GM18519 (cell line): ENCODE measurements around the gene PARD6A.
A peak's percentile ranks its signal among the peaks of the same experiment; 100 is the strongest.

Experiments used
- ATAC-seq: cut with Tn5 transposase; IDR thresholded peaks from one replicate; pipeline ENCODE4 v1.9.1; 2021; ENCODE audit warnings: mild to moderate bottlenecking, moderate library complexity; ENCODE audit not compliant: unreplicated experiment, low FRiP score

Gene PARD6A

DNA sequence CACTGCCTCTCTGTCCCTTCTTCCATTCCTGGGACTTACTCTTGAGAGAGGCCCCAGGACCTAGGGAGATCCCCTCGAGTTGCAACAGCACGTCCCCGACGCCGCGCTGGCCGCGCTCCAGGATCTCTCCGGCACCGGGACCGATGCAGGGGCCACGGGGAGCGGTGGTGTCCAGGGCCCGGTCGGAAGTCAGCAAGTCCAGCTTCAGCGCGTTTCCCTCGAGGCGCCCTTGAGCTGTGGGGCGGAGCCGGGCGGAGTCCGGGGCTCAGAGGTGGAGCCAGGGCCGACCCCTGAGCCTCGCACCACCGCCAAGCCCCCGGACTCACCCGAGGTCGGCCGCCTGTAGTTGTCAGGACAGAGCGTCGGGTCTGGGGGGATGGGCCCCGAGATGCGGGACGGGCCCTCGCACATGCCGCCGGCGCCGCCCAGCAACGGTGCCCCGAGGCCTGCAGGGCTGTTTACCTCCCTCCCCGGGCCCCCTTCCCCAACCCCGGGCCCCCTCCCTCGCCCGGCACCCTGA is 5.3 kb downstream of the PARD6A start:
- ATAC-seq: no peak

DNA sequence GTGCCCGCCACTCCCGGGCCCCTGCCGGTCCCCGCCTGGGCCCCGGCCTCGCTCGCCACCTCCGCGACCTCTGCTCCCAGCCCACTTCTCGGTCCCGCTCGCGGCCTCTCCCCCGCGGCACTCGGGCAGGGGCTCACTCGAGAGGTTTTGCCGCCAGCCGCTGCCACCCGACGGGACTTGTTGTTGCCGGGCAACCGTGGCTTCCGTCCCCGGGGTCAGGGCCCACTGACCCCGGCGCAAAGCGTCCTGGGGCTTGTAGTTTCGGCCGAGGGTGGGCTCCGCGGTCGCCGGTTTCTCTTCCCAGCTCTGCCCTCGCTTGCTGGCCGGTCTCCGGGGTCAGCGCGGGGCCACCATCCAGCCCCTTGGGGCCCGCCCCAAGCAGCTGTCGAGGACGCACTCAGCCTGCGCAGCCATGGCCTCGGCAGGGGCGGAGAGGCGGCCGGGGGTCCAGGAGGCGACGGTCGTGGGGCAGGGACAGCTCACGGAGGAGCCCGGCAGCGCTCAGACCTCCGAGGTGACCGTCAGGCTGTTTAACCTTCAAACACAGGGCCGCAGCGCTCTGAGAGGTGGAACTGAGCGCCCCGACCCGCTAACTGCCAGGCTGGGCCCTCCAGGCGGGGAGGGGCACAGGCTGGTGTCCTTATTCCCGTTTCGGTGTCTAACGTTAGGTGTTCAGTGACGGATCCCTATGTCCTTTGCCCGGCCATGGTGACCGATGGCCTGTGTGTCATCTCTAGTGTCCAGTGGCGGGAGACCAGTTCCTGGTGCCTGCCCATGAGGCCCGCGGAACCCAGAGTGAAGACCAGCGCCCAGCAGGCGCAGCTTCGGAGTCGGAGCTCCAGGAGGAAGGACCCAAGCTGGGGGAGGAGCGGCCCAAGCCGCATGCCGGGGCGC is 6.0 kb downstream of the PARD6A start, which contains the start of the genes C16orf86 and ENKD1:
TSS of gene C16orf86 (plus strand) at position 256 of the 894 bp plus-strand sequence. CDS start at position 413, 157 bp downstream.
TSS of gene ENKD1 (minus strand) at position 192 of the 894 bp plus-strand sequence. CDS start 308 bp downstream, outside the sequence.
- no peak for ATAC-seq

DNA sequence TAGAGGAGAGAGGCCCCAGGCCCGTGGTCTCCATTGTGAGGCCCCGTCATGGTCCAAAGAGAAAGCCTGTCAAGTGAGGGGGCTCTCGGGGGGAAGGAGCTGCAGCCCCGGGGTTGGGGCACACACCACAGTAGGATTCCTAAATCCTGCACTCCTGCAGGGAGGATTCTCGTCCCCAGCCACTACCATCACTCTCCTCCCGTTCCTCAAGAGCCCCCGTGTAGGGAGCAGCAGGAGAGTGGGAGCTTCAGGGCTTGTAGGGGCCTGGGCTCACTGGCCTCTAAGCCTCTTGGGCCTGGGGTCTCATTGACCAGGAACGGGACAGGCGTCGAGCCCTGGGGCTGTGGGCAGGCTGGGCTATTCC is 6.7 kb downstream of the PARD6A start:
- no peak for ATAC-seq

DNA sequence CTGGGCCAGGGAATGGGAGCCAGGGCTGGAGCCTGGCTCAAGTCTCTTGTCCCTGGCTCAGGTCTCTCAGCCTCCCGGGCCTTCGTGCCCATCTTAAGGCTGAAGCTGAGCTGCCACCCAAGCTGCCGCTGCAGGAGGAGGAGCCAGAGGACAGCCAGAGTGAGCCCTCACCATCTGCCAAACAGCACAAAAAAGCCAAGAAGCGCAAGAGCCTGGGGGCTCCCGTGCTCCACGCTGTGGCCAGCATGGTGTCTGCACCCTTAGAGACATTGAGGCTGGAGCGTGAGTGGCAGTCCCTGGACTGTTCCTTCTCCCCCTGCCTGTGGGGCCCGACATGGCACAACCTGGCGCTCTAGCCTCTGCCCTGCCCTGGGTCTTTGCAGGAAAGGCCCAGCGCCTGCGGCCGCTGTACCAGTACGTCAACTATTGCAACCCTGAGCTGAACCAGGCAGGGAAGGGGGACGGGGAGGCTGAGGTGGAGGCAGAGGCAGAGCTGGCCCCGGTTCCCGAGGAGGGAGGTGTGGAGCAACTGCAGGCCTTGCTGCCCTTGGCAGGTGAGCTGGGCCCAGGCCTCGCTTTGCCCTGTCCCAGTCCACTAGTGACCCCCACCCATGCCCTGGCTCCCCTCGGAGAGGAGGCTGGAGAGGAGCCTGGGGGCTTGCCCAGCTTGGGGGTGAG is 7.2 kb downstream of the PARD6A start:
- ATAC-seq: peak; percentile 56

DNA sequence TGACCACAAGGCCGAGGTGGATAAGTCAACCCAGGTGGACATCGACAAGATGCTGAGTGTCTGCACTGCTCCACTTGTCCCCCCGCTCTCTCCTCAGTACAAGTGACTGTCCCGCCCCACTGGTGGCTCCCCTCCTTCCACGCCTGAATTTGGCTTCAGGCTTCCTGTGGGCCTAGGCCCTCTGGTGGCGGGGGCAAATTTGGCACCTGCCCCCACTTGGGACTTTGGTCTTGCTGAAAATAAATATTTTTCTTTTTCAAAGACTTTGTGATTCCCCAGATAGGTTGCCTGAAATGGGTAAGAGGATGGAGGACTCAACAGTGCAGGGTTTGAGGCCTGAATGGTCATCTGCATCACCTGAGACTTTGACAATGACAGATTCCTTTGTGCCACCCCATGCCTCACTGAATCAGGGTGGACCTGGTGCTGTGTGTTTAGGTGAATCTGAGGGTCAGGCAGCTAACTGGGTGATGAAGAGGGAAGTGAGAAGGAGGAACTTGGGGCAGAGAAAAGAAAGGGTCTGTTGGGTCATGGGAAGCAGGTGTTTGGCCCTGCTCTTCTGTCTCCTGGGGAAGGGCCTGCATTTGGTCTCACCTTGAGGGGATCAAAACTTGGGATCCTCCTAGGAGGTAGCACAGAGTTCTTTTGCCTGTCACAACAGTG is 7.9 kb downstream of the PARD6A start:
- no peak for ATAC-seq

DNA sequence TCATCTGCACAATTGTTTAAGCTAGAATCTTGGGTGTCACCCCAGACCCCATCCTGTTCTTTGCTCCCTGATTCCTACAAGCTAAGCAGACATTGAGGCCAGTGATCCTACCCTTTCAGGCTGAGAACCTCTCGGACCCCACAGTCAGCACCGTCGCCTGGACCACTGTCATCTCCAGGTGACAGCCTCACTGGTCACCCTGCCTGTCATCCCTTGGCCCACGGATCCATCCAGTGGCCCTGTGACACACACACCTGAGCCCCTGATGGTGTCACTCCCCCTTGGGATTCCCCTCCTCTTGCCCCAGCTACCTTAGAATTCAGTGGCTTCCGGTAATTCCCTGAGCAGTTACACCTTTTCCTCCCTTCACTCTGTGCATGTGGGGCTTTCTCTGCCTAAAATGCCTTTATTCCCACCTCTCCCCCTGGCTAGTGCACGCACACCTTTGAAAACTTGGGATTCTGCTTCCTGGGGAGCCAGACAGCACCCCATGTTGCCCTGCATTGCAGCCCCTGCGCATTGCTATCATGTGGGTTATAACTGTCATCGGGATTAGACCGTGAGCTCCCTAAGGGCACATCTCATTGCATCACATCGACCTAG is 8.8 kb downstream of the PARD6A start:
- ATAC-seq: no peak

DNA sequence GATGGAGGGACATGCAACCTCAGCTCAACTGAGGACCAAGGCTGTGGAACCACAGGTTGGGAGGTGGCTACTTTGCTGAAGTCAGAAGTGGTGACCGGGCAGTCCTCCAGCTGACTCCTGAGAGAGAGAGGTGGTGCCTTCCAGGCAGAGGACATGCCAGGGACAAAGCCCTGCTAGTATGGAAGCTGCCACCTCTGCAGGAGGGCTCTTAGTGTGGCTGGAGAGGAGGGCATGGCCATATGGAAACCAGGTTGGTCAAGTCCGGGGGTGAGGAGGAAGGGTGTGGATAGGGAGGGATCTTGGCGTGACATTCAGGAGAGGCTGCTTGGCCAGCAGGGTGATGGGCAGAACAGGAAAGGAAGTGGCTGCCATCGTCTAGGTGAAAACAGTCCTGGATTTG is 11.5 kb downstream of the PARD6A start:
- no peak for ATAC-seq

DNA sequence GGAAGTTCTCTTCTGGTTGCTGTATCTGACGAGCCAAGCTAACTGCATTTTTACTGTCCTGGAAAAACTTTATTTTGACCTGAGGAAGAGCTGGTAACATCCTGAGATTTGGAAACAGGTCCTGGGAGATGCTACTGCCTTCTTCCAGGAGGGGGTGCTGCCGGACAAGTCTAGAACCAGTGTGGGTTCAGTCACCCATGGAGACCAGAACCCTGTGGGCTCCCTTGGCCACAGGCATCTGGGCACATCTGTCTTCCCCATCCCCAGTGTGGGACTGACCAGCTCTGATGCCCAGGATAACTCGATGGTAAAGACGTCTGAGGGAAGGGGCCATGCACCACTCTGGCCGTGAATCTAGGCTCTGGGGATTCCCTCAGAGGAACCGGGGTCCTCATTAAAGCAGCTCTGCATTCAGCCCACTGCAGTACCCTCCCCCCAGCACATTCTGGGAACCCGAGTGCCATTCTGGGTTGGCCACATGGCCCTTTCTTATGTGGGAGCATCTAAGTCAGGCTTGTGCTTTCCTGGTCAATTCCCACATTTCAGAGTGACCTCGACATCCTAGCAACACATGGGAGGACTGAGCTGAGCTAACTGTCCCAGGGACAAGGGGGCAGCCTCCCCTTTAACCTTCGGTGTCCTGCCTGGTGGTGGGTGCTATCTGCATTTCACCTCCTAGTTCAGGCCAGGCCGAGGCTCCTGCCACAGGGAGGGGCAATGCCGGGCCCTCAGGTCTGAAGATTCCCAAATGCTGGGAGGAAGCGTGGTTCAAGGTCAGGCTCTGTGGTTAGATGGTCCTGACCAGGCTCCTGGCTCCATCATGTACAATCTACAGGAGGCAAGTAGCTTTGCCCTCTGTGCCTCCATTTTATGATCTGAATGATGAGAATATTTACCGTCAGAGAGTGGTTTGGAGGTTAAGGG is 12.2 kb downstream of the PARD6A start:
- no peak for ATAC-seq

DNA sequence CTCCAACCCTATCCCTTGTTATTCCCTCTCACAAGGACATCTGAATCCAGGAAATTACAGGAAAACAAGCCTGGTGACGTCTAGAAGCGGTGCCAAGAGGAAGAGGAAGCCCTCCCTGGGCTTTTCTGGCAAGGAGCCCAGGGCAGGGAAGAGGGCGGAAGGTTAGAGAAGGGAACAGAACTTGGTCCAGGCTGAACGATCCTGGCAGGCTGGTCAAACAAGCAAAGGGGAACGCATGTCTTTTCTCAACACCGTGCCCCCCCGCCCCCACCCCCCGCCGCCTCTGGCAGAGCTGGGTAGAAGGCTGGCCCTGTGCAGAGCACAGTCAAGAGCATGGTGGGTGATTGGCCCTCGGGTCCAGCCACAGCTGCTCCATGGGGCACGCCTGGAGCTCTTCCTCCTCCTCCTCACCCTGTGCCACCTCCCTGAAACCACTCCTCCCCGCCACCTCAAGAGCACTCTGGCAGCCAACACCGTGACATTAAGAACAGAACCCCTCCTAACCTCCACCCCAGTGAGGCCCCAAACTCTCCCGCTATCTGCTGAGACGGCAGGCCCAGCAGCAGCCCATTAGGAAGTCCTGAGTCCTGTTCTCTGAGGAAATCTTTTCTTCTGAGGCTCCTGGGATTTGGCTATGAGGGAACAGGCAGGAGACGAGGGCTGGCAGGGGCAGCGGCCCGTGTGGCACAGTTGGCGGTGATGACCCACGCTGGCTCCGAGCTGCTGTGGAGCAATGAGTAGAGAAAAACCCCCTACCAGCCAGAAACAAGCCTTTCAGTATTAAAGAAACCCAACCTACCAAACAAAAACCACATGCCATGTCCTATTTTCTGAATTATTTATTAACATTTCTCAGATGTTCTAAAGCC is 13.2 kb downstream of the PARD6A start:
- no peak for ATAC-seq

DNA sequence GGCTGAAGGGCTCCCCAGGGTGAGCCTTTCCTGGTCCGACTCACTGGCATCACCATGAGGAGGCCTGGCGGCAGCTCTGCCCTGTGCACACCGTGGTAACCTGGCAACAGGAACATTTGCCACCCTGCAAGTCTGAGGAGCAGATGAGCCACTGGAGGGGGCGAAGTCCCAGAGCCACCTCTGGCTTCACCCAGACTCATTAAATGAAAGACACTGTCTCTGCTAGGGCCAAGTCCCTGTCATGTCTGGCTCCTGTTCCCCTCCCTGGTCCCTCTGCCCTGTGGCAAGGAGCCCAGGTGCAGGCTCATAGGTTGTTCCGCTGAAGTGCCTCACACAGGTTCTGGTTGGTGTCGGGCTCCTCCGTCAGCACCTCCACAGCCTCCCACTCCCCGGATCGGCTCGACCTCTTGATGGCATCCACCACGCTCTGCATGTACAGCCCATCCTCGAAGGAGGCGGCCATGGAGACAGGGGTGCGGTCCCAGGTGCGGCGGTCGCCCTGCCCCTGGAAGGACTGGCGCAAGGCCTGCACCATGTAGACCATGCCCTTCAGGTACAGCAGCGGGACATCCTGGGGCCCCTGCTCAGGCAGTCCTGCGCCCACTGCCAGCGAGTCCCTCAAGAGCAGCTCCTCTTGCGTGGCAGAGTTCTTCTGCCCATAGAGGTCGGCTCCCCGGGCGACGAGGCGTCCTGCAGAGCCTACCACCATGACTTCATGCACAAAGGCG is 14.3 kb downstream of the PARD6A start:
- ATAC-seq: no peak

DNA sequence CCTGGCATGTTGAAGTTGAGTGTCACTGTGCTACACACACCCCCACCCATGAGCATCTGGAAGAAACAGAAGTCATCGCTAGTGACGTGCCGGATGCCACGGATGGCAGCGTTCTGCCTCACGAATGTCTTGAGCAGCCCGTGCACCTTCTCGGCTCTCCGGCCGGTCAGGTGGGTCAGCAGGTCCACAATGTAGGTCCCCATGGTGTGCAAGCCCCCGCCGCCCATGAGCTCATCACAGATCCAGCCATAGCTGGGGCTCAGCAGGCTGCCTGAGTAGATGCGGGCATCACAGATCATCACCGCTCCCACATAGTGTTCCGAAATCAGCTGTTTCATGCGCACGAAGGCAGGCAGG is 14.8 kb downstream of the PARD6A start:
- ATAC-seq: no peak

DNA sequence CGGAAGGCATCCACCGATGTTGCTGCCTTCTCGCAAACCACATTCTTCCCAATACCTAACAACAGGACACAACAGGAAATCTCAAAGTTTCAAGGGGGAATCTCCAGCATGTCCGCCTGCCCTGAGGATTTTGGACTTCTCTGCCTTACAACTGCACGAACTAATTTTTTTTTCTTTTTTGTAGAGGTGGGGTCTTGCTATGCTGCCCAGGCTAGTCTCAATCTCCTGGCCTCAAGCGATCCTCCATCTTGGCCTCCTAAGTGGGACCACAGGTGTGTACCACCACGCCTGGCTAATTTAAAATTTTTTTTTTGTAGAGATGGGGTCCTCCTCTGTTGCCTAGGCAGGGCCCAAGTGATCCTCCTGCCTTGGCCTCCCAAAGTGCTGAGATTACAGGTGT is 15.2 kb downstream of the PARD6A start:
- no peak for ATAC-seq

DNA sequence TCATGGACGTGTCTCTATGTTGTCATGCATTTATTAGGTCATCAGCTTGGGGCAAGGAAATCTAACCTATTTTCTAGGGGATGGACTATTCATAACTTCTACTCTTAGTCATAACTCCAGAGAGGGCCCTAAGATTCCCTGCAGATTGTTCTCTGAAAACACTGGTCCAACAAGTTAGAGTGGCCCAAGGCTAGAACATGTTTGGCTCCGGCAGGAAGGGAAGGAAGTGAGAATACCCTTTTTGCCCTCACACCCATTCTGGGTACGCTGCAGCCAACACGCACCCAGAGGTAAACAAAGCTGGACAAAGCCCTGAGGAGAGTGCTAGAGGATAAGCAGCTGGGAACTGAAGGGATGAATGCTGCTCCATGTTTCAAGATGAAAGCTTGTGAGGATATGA is 15.8 kb downstream of the PARD6A start:
- no peak for ATAC-seq

DNA sequence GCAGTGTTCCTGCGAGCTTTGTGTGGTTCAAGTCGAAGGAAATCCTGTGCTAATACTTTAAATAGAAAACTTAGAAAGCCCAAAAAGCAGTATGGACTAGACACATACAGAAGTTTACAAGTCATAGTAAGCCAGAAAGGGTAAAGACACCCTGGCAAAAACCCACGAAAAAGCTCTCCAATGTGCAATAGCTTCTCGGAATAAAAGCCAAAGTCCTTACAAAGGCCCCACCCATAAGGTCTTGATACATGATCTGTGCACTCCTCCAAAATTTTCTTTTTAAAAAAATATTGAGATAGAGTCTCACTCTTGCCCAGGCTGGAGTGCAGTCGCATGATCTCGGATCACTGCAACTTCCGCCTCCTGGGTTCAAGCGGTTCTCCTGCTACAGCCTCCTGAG is 16.2 kb downstream of the PARD6A start:
- ATAC-seq: no peak

DNA sequence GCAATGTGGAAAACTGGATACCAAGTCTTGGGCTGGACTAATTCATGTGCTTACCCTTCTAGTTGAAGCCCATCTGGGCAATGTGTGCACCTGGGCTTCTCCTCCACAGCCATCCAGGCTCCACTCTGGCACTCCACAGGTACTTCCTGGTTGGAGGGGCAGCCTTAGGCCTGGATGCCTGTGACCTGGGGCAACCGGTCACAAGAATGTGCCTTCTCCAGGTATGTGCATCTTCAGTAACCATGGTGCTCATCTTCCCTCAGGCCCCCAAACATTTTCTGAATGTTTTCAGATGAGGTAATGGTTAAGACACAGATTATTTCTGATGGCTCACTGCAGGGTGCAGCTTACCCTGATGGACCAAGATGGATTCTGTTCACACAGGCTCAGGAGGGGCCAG is 17.0 kb downstream of the PARD6A start:
- no peak for ATAC-seq

DNA sequence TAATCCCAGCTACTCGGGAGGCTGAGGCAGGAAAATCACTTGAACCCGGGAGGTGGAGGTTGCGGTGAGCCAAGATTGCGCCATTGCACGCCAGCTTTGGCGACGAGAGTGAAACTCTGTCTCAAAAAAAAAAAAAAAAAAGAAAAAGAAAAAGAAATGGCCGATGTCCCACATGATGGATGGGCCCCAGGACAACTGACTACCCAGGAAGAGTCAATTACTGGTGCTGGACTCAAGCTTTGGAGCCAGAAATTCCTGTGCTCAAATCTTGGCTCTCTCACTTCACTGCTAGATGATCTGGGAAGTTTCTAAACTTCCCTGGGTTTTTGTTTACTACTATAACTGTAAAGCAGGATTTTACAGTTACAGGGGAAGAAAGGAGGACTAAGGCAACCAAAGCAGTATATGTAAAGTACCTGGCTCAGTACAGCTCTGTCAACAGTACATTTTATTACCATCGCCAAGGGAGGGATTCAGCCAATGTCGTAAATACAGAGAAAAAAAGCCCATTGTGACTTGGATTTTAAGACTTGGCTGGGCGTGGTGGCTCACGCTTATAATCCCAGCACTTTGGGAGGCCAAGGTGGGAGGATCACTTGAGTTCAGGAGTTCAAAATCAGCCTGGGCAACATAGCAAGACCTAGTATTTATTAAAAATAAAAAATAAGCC is 17.7 kb downstream of the PARD6A start:
- ATAC-seq: no peak
